Skeletal muscle satellite cell (primary cell): Measurements from ENCODE around the gene FAM228B.
"Not testable (repeated sequence)": the region's sequence is repeated elsewhere in the genome, so short reads cannot be mapped to it uniquely, and the experiment has no call there.

ENCODE experiments used
- H3K27me3 ChIP-seq: 2 replicates; pipeline ENCODE4 v1.7.0; 2013; ENCODE audit warnings: low read length; ENCODE audit not compliant: control insufficient read depth, insufficient read depth
- H3K36me3 ChIP-seq: 2 replicates; pipeline ENCODE4 v1.7.0; 2013; ENCODE audit warnings: mild to moderate bottlenecking, control low read depth, low read length; ENCODE audit not compliant: insufficient read depth
- H3K4me1 ChIP-seq: 2 replicates; pipeline ENCODE4 v1.7.0; 2013; ENCODE audit warnings: low read length; ENCODE audit not compliant: control insufficient read depth, insufficient read depth
- H3K4me2 ChIP-seq: 2 replicates; pipeline ENCODE4 v1.7.0; 2013; ENCODE audit warnings: mild to moderate bottlenecking, low read length
- H3K4me3 ChIP-seq: 2 replicates; pipeline ENCODE4 v1.7.0; 2013; ENCODE audit warnings: low read length
- H3K9ac ChIP-seq: 2 replicates; pipeline ENCODE4 v1.7.0; 2013; ENCODE audit warnings: mild to moderate bottlenecking, low read depth, low read length, moderate library complexity
- H3K9me3 ChIP-seq: replicated peaks from 2 replicates; pipeline ENCODE4 v1.7.0; 2013; ENCODE audit warnings: mild to moderate bottlenecking, control low read depth, low read length

FAM228B gene

DNA sequence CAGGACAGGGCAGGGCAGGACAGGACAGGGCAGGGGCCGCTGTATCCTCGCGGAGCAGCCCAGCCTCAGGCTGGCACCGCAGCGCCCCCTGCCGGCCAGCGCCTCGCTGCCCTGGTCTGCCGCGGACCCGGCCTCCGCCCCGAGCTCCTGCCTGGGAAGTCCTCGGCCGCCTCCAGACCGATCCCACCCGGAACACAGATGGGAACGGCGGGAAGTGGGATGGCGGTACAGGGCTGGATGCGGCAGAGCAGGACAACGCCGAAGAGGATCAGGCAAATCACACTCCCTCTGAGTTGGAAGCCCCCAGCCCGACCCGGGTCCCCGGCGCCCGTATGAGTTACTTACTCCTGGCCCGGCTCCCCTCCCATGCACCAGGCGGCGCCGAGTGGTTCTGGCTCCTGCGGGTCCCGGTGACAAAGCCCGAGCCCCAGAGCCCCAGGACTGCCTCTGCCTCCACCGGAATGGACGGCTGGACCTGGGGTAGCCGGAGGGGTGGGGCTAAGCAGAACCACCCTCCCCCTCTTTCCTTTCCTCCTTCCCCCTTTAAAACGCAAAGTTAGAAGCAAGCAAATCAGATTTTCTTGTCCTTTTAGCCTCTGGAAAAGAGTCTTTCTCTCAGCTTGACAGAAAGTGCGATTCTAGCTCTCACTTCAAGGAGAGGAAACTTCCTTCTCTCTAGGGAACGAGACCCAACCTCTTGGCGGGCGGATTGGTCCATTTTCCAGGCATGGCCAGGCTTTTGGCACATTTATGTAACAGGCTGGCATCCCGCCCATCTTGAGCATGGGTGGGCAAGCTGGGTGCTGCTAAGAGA is 38.7 kb upstream of the FAM228B start, which contains the start of gene TP53I3:
TSS of gene TP53I3 (minus strand) at position 449 of the 814 bp plus-strand sequence. CDS start 508 bp downstream, outside the sequence.
- Histone ChIP-seq H3K9ac (peak within 1 kb of the TSS; percentile 88), H3K27me3 (no peaks in the 10 kb centered on the region), H3K4me3 (peak within 1 kb of the TSS; percentile 81), H3K9me3 (no peaks in the 10 kb centered on the region), H3K36me3 (peaks cover 18% of the 10 kb centered on the region), H3K4me1 (peaks cover 31% of the 10 kb centered on the region), H3K4me2 (peak within 1 kb of the TSS; percentile 80)

DNA sequence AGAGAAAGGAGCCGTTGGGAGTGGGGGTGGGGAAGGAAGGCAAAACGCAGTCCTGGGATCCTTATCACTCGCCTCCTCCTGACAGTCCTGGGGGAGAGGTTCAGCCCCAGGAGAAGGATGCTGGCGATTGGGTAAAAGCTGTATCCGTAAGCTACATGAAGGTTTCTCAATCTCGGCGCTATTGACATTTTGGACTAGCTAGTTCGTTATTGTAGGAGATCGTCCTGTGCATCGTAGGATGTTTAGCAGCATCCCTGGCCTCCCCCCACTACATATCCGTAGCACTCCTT is 38.1 kb upstream of the FAM228B start:
- Histone ChIP-seq H3K4me1 (peaks cover 31% of the 10 kb centered on the region), H3K9ac (peak overlapping the region; percentile 88), H3K9me3 (no peaks in the 10 kb centered on the region), H3K4me3 (peak overlapping the region; percentile 81), H3K27me3 (no peaks in the 10 kb centered on the region), H3K4me2 (peak overlapping the region; percentile 80), H3K36me3 (peaks cover 15% of the 10 kb centered on the region)

DNA sequence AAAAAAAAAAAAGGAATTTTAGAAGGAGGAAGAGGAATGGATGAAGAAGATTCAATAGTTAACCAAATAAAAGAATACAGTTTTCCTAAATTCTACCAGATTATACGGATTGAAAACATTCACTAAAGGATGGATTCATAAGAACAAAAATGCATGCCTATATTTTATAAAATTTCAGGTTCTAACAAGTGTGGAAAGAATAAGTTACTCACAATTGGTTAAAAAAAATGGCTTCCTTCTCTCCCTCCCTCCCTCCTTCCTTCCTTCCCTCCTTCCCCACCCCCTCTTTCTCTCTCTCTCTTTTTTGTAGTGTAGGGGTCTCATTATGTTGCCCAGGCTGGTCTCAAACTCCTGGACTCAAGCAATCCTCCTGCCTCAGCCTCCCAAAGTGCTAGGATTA is 37.0 kb upstream of the FAM228B start:
- Histone ChIP-seq H3K9me3 (no peaks in the 10 kb centered on the region), H3K4me1 (peaks cover 26% of the 10 kb centered on the region), H3K36me3 (peaks cover 15% of the 10 kb centered on the region), H3K4me3 (no peak overlapping the region), H3K4me2 (no peak overlapping the region), H3K27me3 (no peaks in the 10 kb centered on the region), H3K9ac (no peak overlapping the region)

DNA sequence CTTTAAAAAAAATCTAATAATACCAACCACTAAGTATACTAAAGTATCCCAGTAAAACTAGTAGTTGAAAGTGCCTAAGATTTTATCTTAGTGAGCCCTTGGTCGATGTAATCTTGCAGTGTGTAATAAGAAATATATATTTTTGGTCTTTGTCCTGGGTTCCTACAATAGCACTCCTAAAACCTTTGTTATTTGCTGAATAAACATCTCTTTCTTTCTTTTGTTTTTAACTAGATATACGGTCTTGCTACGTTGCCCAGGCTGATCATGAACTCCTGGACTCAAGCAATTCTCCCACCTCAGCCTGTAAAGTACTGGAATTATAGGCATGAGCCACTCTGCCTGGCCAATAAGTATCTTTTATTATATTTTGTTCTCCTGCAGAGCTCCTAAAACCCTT is 36.2 kb upstream of the FAM228B start:
- Histone ChIP-seq H3K9me3 (no peaks in the 10 kb centered on the region), H3K9ac (no peak overlapping the region), H3K4me1 (peaks cover 20% of the 10 kb centered on the region), H3K4me3 (no peak overlapping the region), H3K36me3 (peaks cover 13% of the 10 kb centered on the region), H3K4me2 (no peak overlapping the region), H3K27me3 (no peaks in the 10 kb centered on the region)

DNA sequence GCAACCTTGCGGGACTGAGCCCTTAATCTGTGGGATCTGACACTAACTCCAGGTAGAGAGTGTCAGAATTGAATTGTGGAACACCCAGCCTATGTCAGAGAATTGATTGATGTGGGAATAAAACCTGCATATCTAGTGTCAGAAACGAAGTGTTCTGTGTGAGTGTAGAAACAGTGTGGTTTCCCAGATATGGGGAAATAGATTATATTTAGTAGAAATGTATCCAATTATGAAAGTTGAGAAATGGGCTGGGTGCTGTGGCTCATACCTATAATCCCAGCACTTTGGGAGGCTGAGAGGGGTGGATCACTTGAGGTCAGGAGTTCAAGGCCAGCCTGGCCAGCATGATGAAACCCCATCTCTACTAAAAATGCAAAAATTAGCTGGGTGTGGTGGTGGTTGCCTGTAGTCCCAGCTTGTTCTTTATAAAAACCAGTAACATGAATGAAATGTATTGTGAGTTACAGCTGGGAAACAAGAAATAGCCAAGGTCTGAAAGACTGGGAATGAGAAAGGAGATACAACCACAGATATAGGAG is 34.4 kb upstream of the FAM228B start:
- Histone ChIP-seq H3K36me3 (no peaks in the 10 kb centered on the region), H3K4me2 (no peak overlapping the region), H3K9me3 (no peaks in the 10 kb centered on the region), H3K9ac (no peak overlapping the region), H3K27me3 (no peaks in the 10 kb centered on the region), H3K4me1 (peaks cover 7% of the 10 kb centered on the region), H3K4me3 (no peak overlapping the region)

DNA sequence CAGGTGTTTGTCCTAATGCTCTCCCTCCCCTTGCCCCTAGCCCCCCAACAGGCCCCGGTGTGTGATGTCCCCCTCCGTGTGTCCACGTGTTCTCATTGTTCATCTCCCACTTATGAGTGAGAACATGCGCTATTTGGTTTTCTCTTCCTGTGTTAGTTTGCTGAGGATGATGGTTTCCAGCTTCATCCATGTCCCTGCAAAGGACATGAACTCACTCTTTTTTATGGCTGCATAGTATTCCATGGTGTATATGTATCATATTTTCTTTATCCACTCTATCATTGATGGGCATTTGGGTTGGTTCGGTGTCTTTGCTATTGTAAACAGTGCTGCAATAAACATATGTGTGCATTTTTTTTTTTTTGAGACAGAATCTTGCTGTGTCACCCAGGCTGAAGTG is 30.0 kb upstream of the FAM228B start:
- not testable (repeated sequence) for H3K27me3 ChIP-seq, H3K4me3 ChIP-seq, H3K9me3 ChIP-seq, H3K36me3 ChIP-seq, H3K4me2 ChIP-seq, H3K9ac ChIP-seq, H3K4me1 ChIP-seq

DNA sequence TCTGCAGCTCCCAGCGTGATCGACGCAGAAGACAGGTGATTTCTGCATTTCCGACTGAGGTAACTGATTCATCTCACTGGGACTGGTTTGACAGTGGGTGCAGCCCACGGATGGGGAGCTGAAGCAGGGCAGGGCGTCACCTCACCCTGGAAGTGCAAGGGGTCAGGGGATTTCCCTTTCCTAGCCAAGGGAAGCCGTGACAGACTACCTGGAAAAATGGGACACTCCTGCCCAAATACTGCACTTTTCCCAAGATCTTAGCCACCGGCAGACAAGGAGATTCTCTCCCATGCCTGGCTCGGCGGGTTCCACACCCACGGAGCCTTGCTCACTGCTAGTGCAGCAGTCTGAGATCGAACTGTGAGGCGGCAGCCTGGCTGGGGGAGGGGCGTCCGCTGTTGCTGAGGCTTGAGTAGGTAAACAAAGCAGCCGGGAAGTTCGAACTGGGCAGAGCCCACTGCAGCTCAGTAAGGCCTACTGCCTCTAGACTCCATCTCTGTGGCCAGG is 28.0 kb upstream of the FAM228B start:
- not testable (repeated sequence) for H3K9ac ChIP-seq, H3K4me3 ChIP-seq, H3K36me3 ChIP-seq, H3K4me2 ChIP-seq, H3K4me1 ChIP-seq, H3K9me3 ChIP-seq, H3K27me3 ChIP-seq

DNA sequence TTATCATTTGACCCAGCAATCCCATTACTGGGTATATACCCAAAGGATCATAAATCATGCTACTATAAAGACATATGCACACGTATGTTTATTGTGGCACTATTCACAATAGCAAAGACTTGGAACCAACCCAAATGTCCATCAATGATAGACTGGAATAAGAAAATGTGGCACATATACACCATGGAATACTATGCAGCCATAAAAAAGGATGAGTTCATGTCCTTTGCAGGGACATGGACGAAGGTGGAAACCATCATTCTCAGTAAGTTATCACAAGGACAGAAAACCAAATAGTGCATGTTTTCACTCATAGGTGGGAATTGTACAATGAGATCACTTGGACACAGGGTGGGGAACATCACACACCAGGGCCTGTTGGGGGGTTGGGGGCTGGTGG is 22.5 kb upstream of the FAM228B start:
- not testable (repeated sequence) for H3K9me3 ChIP-seq, H3K4me2 ChIP-seq, H3K27me3 ChIP-seq, H3K36me3 ChIP-seq, H3K9ac ChIP-seq, H3K4me1 ChIP-seq, H3K4me3 ChIP-seq

DNA sequence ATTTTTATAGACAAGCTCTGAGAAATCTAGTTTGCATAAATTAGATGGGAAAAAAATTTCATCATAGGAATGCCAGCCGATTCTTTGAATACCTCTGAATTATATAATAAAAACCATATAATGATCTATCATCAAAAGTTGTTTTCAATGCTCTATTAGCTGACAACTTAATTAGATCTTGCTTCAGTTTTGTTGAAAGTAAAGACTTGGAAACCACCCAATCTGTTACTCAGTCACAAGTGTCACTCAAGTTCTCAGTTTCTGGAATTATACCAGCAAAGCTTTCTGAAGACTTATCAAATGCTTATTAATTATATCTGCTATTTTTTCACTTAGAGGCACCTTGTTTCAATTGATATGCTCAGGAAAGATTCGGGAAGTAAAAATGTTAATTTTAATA is 21.3 kb upstream of the FAM228B start:
- Histone ChIP-seq H3K4me2 (no peak overlapping the region), H3K36me3 (no peaks in the 10 kb centered on the region), H3K27me3 (no peaks in the 10 kb centered on the region), H3K4me1 (peaks cover 3% of the 10 kb centered on the region), H3K9me3 (no peaks in the 10 kb centered on the region), H3K9ac (no peak overlapping the region), H3K4me3 (no peak overlapping the region)

- Histone ChIP-seq H3K4me3 (no peak overlapping the region), H3K9ac (no peak overlapping the region), H3K27me3 (no peaks in the 10 kb centered on the region), H3K36me3 (no peaks in the 10 kb centered on the region), H3K9me3 (no peaks in the 10 kb centered on the region), H3K4me2 (no peak overlapping the region), H3K4me1 (peaks cover 3% of the 10 kb centered on the region)
These were observed 20.6 kb upstream of the FAM228B start for GRCh38 chr2:24102677-24103076.

DNA sequence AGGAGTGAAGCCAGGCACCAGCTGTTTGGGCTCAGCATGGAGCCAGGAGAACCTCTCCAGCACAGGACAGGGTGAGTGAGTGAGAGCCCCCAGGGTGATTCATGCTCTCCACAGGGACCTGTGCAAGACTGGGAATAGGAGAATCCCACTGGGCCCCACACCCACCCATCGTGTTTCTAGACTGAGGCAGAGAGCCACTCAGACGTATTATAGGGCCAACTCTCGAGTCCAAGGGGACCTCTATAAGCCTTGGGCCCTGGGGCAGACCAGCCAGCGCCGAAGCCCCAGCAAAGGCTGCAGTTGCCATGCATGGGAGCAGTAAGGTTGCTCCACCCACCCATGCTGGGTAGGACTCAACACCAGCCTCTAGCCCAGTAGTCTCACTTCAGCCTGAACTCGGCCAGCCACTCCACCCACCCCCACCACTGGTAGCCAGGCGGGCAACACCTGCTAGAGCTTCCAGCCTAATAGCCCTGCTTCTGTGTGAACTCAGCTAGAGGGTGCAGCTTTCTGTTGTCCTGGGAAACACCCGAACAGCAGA is 19.1 kb upstream of the FAM228B start:
- Histone ChIP-seq H3K27me3 (no peaks in the 10 kb centered on the region), H3K4me3 (no peak overlapping the region), H3K4me2 (no peak overlapping the region), H3K4me1 (peaks cover 3% of the 10 kb centered on the region), H3K36me3 (no peaks in the 10 kb centered on the region), H3K9me3 (no peaks in the 10 kb centered on the region), H3K9ac (no peak overlapping the region)

GRCh38 chr2:24104906-24105305 is 18.4 kb upstream of the FAM228B start:
- Histone ChIP-seq H3K9me3 (no peaks in the 10 kb centered on the region), H3K27me3 (no peaks in the 10 kb centered on the region), H3K36me3 (no peaks in the 10 kb centered on the region), H3K9ac (no peak overlapping the region), H3K4me3 (no peak overlapping the region), H3K4me2 (no peak overlapping the region), H3K4me1 (peaks cover 3% of the 10 kb centered on the region)
